NCI-H524 (cell line): ENCODE results near the gene MUC4.
"Not testable (repeated sequence)": the region's sequence is repeated elsewhere in the genome, so short reads cannot be mapped to it uniquely, and the experiment has no call there.

Experiments
- DNase-seq, 2 experiments: peaks; one replicate each; lab custom pipeline; 2025; lab: John Stamatoyannopoulos, UW

Gene MUC4

GRCh38 chr3:195838714-195839113 lies 27.0 kb upstream of the MUC4 start:
- no peak for DNase-seq

- no peak for DNase-seq
These were observed 24.9 kb upstream of the MUC4 start for GRCh38 chr3:195836476-195837135.

- no peak for DNase-seq
These were observed 24.1 kb upstream of the MUC4 start for GRCh38 chr3:195835791-195836190.

- no peak for DNase-seq
These were observed 23.2 kb upstream of the MUC4 start for GRCh38 chr3:195834675-195835583.

GRCh38 chr3:195829897-195830254 lies 18.1 kb upstream of the MUC4 start:
- DNase-seq: no peak

GRCh38 chr3:195828762-195829161 lies 17.0 kb upstream of the MUC4 start:
- no peak for DNase-seq

- no peak for DNase-seq
These were observed 14.4 kb upstream of the MUC4 start for GRCh38 chr3:195825857-195826804.

GRCh38 chr3:195825191-195825588 lies 13.5 kb upstream of the MUC4 start:
- no peak for DNase-seq

- not testable (repeated sequence) for DNase-seq
These were observed 12.9 kb upstream of the MUC4 start for GRCh38 chr3:195824425-195825190.

GRCh38 chr3:195823999-195824398 lies 12.3 kb upstream of the MUC4 start:
- DNase-seq: no peak

GRCh38 chr3:195823280-195823679 lies 11.6 kb upstream of the MUC4 start:
- no peak for DNase-seq

- DNase-seq: no peak
These were observed 10.5 kb upstream of the MUC4 start for GRCh38 chr3:195822131-195822696.

GRCh38 chr3:195821403-195822130 lies 9.8 kb upstream of the MUC4 start:
- DNase-seq: no peak

- DNase-seq: no peak
These were observed 9.2 kb upstream of the MUC4 start for GRCh38 chr3:195820901-195821300.

GRCh38 chr3:195820186-195820585 lies 8.5 kb upstream of the MUC4 start:
- DNase-seq: no peak

- DNase-seq: no peak
These were observed 6.6 kb upstream of the MUC4 start for GRCh38 chr3:195818301-195818700.

GRCh38 chr3:195817578-195818135 lies 5.9 kb upstream of the MUC4 start:
- DNase-seq: no peak

- DNase-seq: not testable (repeated sequence)
These were observed 4.7 kb upstream of the MUC4 start for GRCh38 chr3:195816276-195816913.

GRCh38 chr3:195815169-195815771 lies 3.5 kb upstream of the MUC4 start:
- no peak for DNase-seq
